MM.1S (cell line): ENCODE measurements around the gene AHRR.

Source experiments
- EZH2 ChIP-seq: fragments of 300-600 bp; sonication (generic); optimal IDR thresholded peaks from 2 replicates; pipeline ENCODE3; 2017; ENCODE audit warnings: low read depth, mild to moderate bottlenecking, antibody characterized with exemption, low read length, mixed read lengths
- TF ChIP-seq, protein P1 (sequence below): fragments of 300-600 bp; sonication (generic); IDR thresholded peaks from 2 replicates; pipeline ENCODE4 v1.5.1; 2016; ENCODE audit warnings: antibody characterized with exemption, low read length, mixed read lengths

DNA sequence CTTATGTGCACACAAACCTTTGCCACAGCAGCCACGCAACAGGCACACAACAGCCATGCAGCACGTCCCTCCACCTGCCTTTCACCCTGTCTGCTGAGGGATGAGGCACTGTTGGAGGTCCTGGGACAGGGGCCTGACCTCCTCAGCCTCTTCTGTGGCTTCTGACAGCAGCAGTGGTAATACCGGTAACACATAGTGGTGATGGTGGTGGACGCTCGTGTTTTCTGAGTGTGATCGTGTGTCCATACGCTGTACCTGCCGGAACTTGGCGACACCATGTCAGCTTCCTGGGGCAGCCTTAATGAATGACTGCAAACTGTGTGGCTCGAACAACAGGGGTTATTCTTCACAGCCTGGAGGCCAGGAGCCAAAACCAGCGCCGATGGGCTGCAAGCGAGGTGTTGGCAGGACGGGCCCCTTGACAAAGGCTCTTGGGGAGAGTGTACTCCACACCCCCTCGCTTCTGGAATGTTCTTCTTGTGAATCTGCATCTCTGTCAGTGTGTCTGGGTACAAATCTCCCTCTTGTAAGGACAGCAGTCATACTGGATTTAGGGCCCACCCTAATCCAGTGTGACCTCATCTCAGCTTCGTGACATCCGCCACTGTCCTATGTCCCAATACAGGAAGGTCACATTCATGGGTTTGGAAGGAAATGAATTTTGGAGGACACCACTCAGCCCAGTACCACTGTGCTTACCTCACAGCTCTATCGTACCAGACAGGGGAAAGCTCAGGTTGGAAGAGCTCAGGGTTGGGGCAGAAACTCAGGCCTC, 66.2 kb downstream of the AHRR start:
- TF ChIP-seq, protein P1, sequence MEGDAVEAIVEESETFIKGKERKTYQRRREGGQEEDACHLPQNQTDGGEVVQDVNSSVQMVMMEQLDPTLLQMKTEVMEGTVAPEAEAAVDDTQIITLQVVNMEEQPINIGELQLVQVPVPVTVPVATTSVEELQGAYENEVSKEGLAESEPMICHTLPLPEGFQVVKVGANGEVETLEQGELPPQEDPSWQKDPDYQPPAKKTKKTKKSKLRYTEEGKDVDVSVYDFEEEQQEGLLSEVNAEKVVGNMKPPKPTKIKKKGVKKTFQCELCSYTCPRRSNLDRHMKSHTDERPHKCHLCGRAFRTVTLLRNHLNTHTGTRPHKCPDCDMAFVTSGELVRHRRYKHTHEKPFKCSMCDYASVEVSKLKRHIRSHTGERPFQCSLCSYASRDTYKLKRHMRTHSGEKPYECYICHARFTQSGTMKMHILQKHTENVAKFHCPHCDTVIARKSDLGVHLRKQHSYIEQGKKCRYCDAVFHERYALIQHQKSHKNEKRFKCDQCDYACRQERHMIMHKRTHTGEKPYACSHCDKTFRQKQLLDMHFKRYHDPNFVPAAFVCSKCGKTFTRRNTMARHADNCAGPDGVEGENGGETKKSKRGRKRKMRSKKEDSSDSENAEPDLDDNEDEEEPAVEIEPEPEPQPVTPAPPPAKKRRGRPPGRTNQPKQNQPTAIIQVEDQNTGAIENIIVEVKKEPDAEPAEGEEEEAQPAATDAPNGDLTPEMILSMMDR = no peak
- TF ChIP-seq EZH2 = no peak
